ENCODE results near the gene ENAH. TPM values are rescaled to one million over a fixed set of nuclear protein-coding genes. Genes with fewer than 3 reads are reported as not detected.

Gene ENAH
- total RNA-seq, 1 experiment from 2014 or later: 100 TPM

DNA sequence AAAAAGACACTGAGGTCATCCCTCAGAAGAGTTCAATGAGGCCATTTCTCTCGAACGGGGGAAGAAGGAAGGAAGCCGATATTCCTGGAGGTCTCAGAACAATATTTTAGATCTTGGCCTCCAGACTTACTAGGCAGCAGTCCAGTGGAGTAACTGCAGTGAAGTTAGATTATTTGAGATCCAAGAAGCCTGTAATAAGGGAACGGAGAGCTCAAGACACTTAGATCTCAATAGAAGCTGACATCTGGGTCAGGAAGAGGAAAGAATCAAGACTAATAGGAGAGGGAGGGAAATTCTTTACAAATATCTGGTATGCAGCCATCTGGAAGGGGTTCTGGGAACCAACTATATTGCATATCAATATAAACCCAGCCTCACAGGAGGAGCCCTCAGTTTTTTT, 13.6 kb upstream of the ENAH start (continued):
- TF ChIP-seq, protein P1, sequence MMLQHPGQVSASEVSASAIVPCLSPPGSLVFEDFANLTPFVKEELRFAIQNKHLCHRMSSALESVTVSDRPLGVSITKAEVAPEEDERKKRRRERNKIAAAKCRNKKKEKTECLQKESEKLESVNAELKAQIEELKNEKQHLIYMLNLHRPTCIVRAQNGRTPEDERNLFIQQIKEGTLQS (IDR thresholded peaks at IDR 0.05): no peak

DNA sequence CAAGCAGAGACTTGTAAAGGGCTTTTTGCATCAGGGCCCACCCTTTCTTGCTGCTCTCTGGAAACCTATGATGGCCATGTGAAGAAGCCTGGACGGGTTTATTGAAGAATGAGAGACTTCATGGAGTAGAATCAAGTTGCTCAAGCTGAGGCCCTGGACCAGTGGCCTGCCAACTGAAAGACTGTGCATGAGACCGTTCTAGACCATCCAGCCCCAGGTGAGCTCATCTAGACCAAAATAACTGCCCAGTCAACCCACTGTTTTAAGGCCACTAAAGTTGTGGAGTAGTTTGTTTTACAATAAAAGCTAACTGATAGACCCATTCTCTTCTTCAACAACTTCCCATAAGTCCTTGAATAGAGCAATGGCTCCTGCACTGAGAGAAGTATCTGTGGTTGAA, 11.8 kb upstream of the ENAH start:
- Histone ChIP-seq H3K36me3 (ENCODE audit: control insufficient read depth in 1 of 2, insufficient read depth in 2 of 2, low read length in 2 of 2) (no peaks in the 10 kb centered on the region), H3K4me2 (ENCODE audit: low read length) (no peak overlapping the region), H3K27me3 (ENCODE audit: insufficient read depth, low read length) (no peaks in the 10 kb centered on the region), H2AFZ (ENCODE audit: low read depth, low read length, poor library complexity, severe bottlenecking) (no peak overlapping the region), H3K27ac (ENCODE audit: low read depth, low read length) (no peak overlapping the region), H3K4me3 (replicated peaks in 1 of 2; ENCODE audit: low read depth in 1 of 2, low read length in 2 of 2) (no peak overlapping the region), H3K79me2 (ENCODE audit: insufficient read depth, low read length) (no peaks in the 10 kb centered on the region), H3K4me1 (ENCODE audit: control insufficient read depth in 1 of 2, insufficient read depth in 2 of 2, low read length in 2 of 2) (no peaks in the 10 kb centered on the region), H3K9me2 (ENCODE audit: insufficient read depth) (no peaks in the 10 kb centered on the region), H3K9ac (ENCODE audit: low read length) (no peak overlapping the region), H4K20me1 (ENCODE audit: insufficient read depth) (no peaks in the 10 kb centered on the region), H3K9me3 (ENCODE audit: control insufficient read depth in 1 of 2, insufficient read depth in 1 of 2, low read depth in 1 of 2, low read length in 2 of 2) (no peaks in the 10 kb centered on the region)
- RAD21 ChIA-PET (ENCODE audit: low non-redundant PET in 1 of 2, low total read pairs in 2 of 2, uncharacterized antibody in 2 of 2, unreplicated experiment in 2 of 2): no interaction called here
- intact Hi-C loops (cut with micrococcal nuclease): no loop called here
- TF ChIP-seq SIN3A (IDR thresholded peaks at IDR 0.05; ENCODE audit: low read depth): no peak
- no peak for TF ChIP-seq EZH2phosphoT487 (IDR thresholded peaks at IDR 0.05; ENCODE audit: borderline replicate concordance)
- no peak for TF ChIP-seq JUND (IDR thresholded peaks at IDR 0.05)
- no peak for TF ChIP-seq POLR2AphosphoS5 (IDR thresholded peaks at IDR 0.05; ENCODE audit: low read depth, low read length)
- TF ChIP-seq, protein P2, sequence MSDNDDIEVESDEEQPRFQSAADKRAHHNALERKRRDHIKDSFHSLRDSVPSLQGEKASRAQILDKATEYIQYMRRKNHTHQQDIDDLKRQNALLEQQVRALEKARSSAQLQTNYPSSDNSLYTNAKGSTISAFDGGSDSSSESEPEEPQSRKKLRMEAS (IDR thresholded peaks at IDR 0.05): no peak
- TF ChIP-seq ELF1 (IDR thresholded peaks at IDR 0.05; ENCODE audit: borderline replicate concordance, low read depth): no peak
- no peak for TF ChIP-seq FOSL1 (IDR thresholded peaks at IDR 0.05; ENCODE audit: low read depth)
- TF ChIP-seq, protein P3, sequence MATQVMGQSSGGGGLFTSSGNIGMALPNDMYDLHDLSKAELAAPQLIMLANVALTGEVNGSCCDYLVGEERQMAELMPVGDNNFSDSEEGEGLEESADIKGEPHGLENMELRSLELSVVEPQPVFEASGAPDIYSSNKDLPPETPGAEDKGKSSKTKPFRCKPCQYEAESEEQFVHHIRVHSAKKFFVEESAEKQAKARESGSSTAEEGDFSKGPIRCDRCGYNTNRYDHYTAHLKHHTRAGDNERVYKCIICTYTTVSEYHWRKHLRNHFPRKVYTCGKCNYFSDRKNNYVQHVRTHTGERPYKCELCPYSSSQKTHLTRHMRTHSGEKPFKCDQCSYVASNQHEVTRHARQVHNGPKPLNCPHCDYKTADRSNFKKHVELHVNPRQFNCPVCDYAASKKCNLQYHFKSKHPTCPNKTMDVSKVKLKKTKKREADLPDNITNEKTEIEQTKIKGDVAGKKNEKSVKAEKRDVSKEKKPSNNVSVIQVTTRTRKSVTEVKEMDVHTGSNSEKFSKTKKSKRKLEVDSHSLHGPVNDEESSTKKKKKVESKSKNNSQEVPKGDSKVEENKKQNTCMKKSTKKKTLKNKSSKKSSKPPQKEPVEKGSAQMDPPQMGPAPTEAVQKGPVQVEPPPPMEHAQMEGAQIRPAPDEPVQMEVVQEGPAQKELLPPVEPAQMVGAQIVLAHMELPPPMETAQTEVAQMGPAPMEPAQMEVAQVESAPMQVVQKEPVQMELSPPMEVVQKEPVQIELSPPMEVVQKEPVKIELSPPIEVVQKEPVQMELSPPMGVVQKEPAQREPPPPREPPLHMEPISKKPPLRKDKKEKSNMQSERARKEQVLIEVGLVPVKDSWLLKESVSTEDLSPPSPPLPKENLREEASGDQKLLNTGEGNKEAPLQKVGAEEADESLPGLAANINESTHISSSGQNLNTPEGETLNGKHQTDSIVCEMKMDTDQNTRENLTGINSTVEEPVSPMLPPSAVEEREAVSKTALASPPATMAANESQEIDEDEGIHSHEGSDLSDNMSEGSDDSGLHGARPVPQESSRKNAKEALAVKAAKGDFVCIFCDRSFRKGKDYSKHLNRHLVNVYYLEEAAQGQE (IDR thresholded peaks at IDR 0.05; ENCODE audit: low read depth): no peak
- TF ChIP-seq CEBPB (IDR thresholded peaks at IDR 0.05; ENCODE audit: low read depth): no peak
- no peak for TF ChIP-seq ZNF274 (IDR thresholded peaks at IDR 0.05; ENCODE audit: low read depth, low read length)
- TF ChIP-seq EZH2 (IDR thresholded peaks at IDR 0.05): no peak
- TF ChIP-seq, protein P1 (IDR thresholded peaks at IDR 0.05): no peak
- TF ChIP-seq TCF7L2 (IDR thresholded peaks at IDR 0.05; ENCODE audit: borderline replicate concordance, extremely low read depth, insufficient read depth, insufficient read length): no peak
- TF ChIP-seq POLR2A (IDR thresholded peaks at IDR 0.05; ENCODE audit: borderline replicate concordance, extremely low read depth, insufficient read depth, insufficient read length): no peak
- TF ChIP-seq CBX3 (IDR thresholded peaks at IDR 0.05; ENCODE audit: low read depth): no peak
- TF ChIP-seq SRF (IDR thresholded peaks at IDR 0.05; ENCODE audit: low read depth): no peak
- BruUV-seq (replicated peaks): no TSS peak
- CTCF ChIA-PET: interaction anchor here (1.0 kb wide), 1 partner anchor 10 kb away, joined by 3 read pairs; no protein-coding TSS in a partner anchor
- ATAC-seq: no peak
- POLR2A ChIA-PET: interaction anchor here (1.0 kb wide), 1 partner anchor 9 kb away, joined by 4 read pairs; no protein-coding TSS in a partner anchor
- DNase-seq (ENCODE audit: low read depth, low spot score): no peak
